Activated CD8-positive, alpha-beta memory T cell treated with anti-CD3 and anti-CD28 coated beads for 48 hours (primary cell): ENCODE results near the gene FOXRED1.
"Not testable (repeated sequence)": the region's sequence is repeated elsewhere in the genome, so short reads cannot be mapped to it uniquely, and the experiment has no call there.

Source experiments
- DNase-seq, 3 experiments: peaks; one replicate each; pipeline ENCODE4 v3.0.0-alpha.2; 2020; ENCODE audit warnings: low read depth in 2 of 3, low spot score in 2 of 3

Gene FOXRED1

GRCh38 chr11:126268708-126269579, at the start of gene FOXRED1, which contains the start of gene SRPRA:
TSS of gene FOXRED1 (plus strand) at chr11:126269154. CDS start at chr11:126269207, 53 bp downstream.
TSS of gene SRPRA (minus strand) at chr11:126268895. CDS start at chr11:126268804, 91 bp downstream.
- DNase-seq, result peak; percentile 95 to 100 (median 97)

GRCh38 chr11:126219547-126219946, 49.4 kb upstream of the FOXRED1 start:
- no peak for DNase-seq

GRCh38 chr11:126224647-126225294, 44.2 kb upstream of the FOXRED1 start:
- DNase-seq, result no peak

DNA sequence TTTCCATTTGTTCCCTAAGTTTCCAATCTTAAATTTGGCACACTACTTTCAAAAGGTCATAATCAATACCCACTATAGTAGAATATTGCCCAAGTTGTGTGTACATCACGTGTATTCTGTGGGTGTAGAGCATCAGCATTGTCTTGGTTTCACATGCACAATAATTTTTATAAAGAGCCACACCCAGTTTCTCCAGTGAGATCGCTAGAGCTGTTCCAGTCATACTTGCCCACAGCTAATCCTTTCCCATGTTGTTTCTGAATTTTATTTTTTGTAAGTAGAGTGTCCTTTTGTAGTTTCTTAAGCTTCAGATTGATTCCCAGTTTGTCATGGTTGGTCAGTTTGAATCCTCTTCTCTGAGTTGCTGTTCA, 43.7 kb upstream of the FOXRED1 start:
- no peak for DNase-seq

GRCh38 chr11:126226334-126227084, 42.4 kb upstream of the FOXRED1 start:
- no peak for DNase-seq

GRCh38 chr11:126229858-126230540, 39.0 kb upstream of the FOXRED1 start:
- no peak for DNase-seq

- DNase-seq, result no peak
These were observed 37.1 kb upstream of the FOXRED1 start for GRCh38 chr11:126231725-126232459.

DNA sequence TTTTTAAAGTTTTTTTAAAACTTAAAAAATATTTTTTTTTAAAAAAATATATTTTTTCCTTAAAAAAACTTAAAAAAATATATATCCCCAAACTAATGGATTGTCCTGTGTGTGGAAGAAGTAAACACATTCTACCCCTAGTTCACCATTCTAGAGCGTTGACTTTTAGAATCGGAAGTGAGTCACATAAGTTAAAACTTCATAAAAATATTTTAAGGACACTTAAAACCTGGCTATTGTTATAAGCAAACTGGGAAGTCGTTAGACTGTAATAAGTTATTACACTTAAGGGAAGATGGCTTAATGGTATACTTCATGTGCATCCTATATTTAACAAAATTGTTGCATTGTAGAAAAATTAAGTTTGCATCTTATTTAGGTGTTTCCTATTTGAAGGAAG, 36.3 kb upstream of the FOXRED1 start:
- DNase-seq, result no peak

GRCh38 chr11:126233391-126233790, 35.6 kb upstream of the FOXRED1 start:
- no peak for DNase-seq

GRCh38 chr11:126246636-126247035, 22.3 kb upstream of the FOXRED1 start:
- no peak for DNase-seq

- DNase-seq, result no peak
These were observed 15.7 kb upstream of the FOXRED1 start for GRCh38 chr11:126253265-126253664.

DNA sequence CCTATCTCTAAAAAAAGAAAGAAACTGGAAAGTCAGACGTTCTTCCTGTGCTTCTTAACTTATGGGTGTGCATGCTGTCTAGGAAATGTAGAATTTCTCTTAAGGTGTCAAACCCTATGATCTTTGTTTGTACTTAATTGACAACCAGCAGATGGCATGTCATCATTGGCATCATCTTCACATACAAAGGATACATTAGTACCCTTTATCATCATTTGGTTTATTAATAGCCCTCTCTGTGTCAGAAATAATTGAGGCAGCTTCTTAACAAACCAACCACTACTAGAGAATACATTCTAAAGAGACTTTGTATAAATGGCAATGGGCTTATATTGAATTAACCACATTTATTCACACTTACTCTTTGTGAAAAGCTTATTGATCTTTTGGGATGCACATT, 14.1 kb upstream of the FOXRED1 start:
- DNase-seq, result no peak

DNA sequence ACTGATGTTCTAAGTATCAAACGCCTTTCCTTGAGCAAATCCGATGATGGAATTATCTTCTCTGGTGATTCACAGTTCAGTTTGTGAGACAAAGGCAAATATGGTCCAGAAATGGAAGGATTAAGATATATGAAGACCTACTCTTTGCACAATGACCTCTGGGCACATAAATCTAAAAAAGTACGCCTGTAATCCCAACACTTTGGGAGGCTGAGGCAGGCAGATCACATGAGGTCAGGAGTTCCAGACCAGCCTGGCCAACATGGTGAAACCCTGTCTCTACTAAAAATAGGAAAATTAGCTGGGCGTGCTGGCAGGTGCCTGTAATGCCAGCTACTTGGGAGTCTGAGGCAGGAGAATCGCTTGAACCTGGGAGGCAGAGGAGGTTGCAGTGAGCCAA, 13.4 kb upstream of the FOXRED1 start:
- not testable (repeated sequence) for DNase-seq

- no peak for DNase-seq
These were observed 12.7 kb upstream of the FOXRED1 start for GRCh38 chr11:126256216-126256615.

- DNase-seq, result no peak
These were observed 11.8 kb upstream of the FOXRED1 start for GRCh38 chr11:126257144-126257543.

- no peak for DNase-seq
These were observed 11.2 kb upstream of the FOXRED1 start for GRCh38 chr11:126257764-126258163.

- no peak for DNase-seq
These were observed 6.7 kb upstream of the FOXRED1 start for GRCh38 chr11:126262216-126262615.

DNA sequence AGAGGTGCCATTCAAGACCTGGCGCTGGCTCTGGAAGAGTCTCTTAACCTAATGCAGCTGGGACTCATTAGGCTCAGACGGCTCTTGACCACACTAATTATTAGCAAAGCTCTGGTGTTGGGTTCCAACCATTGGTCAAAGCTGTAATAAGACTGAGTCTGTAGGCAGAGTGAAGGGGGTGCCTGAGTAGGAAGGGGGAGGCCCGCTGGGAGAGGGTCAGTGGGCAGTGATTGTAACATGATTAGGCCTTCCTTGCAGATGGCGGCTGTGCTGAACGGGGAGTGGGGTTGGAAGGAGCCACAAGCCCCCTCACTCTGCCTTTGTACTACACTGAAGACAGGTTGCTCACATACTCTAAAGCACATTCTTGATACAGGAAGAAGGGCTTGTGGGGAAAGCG, 5.5 kb upstream of the FOXRED1 start:
- DNase-seq, result no peak

GRCh38 chr11:126265811-126266210, 3.1 kb upstream of the FOXRED1 start:
- DNase-seq, result no peak

- DNase-seq, result no peak
These were observed 1.3 kb upstream of the FOXRED1 start for GRCh38 chr11:126267650-126268049.

DNA sequence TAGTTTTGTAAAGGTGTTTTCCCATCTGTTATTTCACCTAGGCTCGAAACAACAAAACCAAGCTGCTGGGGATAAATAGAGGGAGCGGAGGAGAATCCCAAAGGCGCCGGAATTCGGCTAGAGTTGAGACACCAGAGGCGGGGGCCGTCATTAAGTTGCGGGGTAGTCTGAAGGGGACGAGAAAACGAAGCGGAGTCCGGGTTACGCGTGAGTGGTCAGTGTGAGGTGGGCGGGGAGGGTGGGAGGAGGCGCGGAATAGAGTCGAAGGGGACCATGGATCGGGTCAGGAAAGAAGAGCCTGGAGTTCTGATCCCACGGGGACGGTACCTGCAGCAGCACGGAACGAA, 620 bp upstream of the FOXRED1 start:
- no peak for DNase-seq
